Measurements from ENCODE around the gene CST1.
"Not testable (repeated sequence)": the region's sequence is repeated elsewhere in the genome, so short reads cannot be mapped to it uniquely, and the experiment has no call there.

Gene CST1, protein sequence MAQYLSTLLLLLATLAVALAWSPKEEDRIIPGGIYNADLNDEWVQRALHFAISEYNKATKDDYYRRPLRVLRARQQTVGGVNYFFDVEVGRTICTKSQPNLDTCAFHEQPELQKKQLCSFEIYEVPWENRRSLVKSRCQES

DNA sequence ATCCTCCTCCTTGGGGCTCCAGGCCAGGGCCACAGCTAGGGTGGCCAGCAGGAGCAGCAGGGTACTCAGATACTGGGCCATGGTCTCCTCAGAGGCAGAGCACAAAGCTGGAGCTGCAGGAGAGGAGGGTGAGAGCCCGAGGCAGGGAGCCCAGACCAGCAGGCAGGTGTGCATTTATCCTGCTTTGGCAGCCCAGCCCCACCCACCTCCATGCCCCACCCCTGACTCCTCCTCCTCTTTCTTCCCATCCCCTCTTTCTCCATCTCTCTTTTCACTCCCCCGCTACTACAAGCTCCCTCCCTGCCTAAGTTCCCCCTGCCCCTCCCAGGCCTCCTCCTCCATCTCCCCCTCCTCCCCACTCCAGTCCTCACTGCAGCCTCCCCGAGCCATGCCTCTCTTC, at the start of gene CST1:
CST1 (minus strand) TSS at position 150 of the 400 bp plus-strand sequence; CDS start at position 81, 69 bp downstream.
- H3K4me3 ChIP-seq (replicated peaks; ENCODE audit: low read depth, low read length); DNase-seq (ENCODE audit: extremely low read depth, low read depth): not testable (repeated sequence)

- not testable (repeated sequence) for DNase-seq (ENCODE audit: extremely low read depth, low read depth); H3K4me3 ChIP-seq (replicated peaks; ENCODE audit: low read depth, low read length)
- peak; percentile 65 for TF ChIP-seq CTCF (IDR thresholded peaks at IDR 0.05; ENCODE audit: low read depth, low read length, missing control alignments)
These were observed 48.6 kb upstream of the CST1 start for GRCh38 chr20:23799216-23799847.

DNA sequence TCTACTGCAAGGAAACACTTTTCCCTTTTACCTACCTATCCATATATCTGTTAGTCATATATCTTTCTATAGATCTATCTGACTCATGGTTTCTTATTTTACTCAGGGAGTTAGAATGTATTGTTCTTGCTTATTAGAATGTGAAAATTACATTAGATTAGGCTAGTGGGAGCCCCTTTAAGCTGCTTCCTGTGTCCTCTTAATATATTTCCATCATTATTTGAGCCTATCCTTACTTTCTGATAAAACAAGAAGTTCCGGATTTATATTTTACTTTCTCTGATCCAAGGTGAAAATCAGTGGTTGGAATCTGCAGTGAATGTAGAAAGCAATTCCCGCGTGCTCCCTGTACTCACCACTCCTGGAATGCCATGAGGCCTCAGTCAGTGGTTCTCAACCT, 44.8 kb upstream of the CST1 start:
- no peak overlapping the region for H3K4me3 ChIP-seq (replicated peaks; ENCODE audit: low read depth, low read length)
- no peak for DNase-seq (ENCODE audit: extremely low read depth, low read depth)
- no peak for TF ChIP-seq CTCF (IDR thresholded peaks at IDR 0.05; ENCODE audit: low read depth, low read length, missing control alignments)

DNA sequence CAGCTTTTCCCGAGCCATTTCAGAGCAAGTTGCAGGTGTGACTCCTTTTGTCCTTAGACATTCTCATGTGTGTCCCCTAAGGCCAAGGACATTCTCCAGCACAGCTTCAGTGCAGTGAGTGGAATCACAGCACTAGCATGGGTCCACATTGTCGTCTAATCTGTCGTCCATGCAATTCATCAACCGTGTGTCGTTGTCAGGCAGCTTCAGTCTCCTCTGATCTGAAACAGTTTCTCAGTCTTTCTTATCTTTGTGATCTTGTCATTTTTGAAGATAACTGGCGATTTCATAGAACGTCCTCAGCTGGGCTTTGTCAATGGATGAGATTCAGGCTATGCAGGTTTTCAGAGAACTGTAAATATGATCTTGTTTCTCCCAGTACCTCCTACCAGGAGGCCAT, 44.1 kb upstream of the CST1 start:
- no peak for DNase-seq (ENCODE audit: extremely low read depth, low read depth)
- no peak for TF ChIP-seq CTCF (IDR thresholded peaks at IDR 0.05; ENCODE audit: low read depth, low read length, missing control alignments)
- no peak overlapping the region for H3K4me3 ChIP-seq (replicated peaks; ENCODE audit: low read depth, low read length)

- H3K4me3 ChIP-seq (replicated peaks; ENCODE audit: low read depth, low read length), result no peak overlapping the region
- no peak for DNase-seq (ENCODE audit: extremely low read depth, low read depth)
- TF ChIP-seq CTCF (IDR thresholded peaks at IDR 0.05; ENCODE audit: low read depth, low read length, missing control alignments), result no peak
These were observed 43.3 kb upstream of the CST1 start for GRCh38 chr20:23794065-23794464.

- H3K4me3 ChIP-seq (replicated peaks; ENCODE audit: low read depth, low read length), result no peak overlapping the region
- TF ChIP-seq CTCF (IDR thresholded peaks at IDR 0.05; ENCODE audit: low read depth, low read length, missing control alignments), result no peak
- DNase-seq (ENCODE audit: extremely low read depth, low read depth), result no peak
These were observed 32.7 kb upstream of the CST1 start for GRCh38 chr20:23783447-23783846.

- peak; percentile 7 for DNase-seq (ENCODE audit: extremely low read depth, low read depth)
- peak; percentile 76 for TF ChIP-seq CTCF (IDR thresholded peaks at IDR 0.05; ENCODE audit: low read depth, low read length, missing control alignments)
- H3K4me3 ChIP-seq (replicated peaks; ENCODE audit: low read depth, low read length), result no peak overlapping the region
These were observed 31.7 kb upstream of the CST1 start for GRCh38 chr20:23782366-23782983.

DNA sequence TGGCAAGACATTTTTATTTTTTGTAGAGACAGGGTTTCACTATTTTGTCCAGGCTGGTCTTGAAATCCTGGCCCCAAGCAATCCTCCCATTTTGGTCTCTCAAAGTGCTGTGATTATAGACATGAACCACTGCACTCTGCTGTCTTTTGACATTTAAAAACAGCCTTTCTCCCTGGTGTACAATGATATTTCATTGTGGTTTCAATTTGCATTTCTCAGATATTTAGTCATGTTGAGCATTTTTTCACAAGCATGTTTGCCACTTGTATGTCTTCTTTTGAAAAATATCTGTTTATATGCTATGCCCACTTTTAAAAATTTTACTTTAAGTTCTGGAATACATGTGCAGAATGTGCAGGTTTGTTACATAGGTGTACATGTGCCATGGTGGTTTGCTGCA, 27.9 kb upstream of the CST1 start:
- not testable (repeated sequence) for DNase-seq (ENCODE audit: extremely low read depth, low read depth); H3K4me3 ChIP-seq (replicated peaks; ENCODE audit: low read depth, low read length)

- H3K4me3 ChIP-seq (replicated peaks; ENCODE audit: low read depth, low read length); DNase-seq (ENCODE audit: extremely low read depth, low read depth): not testable (repeated sequence)
These were observed 26.6 kb upstream of the CST1 start for GRCh38 chr20:23777380-23777779.
